ENCODE data around the gene SUB1.
"Not testable (repeated sequence)": the region's sequence is repeated elsewhere in the genome, so short reads cannot be mapped to it uniquely, and the experiment has no call there.

Gene SUB1

DNA sequence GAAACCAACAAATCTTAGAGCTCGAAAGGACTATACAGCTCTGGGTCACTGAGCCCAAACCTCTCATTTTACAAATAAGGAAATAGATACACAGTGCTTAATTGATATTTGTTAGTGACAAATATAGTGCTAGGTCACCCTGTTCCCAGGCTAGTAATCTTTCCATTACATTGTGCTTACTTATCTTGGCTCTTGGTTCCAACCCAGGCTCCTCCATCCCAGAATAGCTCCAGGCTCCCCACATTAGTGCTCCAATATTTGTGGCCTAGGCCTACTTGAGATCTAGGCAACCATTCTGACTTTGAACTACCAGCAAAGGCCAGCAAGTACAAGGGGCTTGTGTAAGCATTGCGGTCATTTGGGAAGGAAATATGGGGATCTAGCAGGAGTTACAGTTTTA is 21.7 kb upstream of the SUB1 start:
- no peak for DNase-seq (ENCODE audit: low read depth in 4 of 4, low spot score in 1 of 4)

DNA sequence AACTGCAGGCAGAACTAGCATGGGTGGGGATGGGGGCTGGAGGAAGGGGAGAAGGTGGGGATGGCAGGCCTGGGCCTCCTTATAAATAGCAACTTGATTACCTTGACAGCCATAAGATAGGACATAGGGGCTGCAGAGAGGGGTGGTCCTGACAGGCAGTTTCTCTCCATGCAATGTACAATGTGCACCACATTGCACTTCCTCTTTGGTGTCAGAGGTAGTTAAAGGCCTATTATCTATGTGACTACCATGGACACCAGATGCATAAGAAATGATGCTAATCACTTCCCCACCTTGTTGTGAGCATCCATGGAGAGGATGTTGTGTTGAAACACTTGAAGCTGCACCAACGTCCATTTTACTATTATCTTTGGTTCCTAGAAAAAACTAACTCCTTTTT is 20.2 kb upstream of the SUB1 start:
- DNase-seq (ENCODE audit: low read depth in 4 of 4, low spot score in 1 of 4): no peak

DNA sequence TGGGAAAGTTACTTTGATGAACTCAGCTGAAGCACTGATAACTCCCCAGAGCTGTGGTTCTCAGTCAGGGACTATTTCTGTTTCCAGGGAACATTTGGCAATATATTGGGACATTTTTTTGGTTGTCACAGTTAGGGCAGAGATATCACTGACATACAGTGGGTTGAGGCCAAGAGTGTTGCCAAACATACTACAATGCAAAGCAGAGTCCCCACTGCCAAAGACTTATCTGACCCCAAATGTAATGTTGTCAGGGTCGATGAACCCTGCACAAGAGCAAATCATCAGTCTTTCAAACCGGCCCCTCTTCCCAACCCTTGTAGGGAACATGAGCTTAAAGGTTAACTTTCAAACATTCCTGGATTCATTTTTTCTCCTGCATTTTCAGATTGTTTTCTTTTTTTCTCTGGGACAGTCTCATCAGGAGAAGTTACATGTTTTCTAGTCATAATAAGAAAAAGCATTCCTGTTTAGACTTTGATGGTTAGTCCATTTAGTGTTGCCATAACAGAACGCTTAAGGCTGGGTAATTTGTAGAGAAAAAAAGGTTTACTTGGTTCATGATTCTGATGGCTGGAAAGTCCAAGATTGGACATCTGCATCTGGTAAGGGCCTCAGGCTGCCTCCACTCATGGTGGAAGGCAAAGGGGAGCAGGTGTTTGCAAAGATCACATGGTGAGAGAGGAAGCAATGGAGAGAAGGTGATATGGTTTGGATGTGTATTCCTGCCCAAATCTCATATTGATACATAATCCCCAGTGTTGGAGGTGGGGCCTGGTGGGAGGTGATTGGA is 18.8 kb upstream of the SUB1 start:
- DNase-seq (ENCODE audit: low read depth in 4 of 4, low spot score in 1 of 4): no peak

DNA sequence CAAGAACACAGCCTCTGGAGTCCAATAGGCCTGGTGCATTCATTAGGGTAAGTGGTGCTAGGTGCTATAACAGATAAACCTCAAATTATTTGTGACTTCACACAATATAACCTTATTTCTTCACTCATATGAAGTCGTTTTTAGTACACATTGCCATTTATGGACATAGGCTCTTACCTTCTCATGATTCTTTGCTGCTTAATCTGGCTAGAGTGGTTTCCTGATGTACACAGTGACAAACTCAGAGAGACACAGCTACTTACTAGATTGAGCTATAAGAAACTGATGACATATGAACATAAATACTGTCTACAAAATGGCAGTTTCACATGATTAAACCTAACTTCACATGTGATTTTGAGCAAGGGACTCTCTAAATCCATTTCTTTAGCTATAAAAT is 14.2 kb upstream of the SUB1 start:
- DNase-seq (ENCODE audit: low read depth in 4 of 4, low spot score in 1 of 4): no peak

DNA sequence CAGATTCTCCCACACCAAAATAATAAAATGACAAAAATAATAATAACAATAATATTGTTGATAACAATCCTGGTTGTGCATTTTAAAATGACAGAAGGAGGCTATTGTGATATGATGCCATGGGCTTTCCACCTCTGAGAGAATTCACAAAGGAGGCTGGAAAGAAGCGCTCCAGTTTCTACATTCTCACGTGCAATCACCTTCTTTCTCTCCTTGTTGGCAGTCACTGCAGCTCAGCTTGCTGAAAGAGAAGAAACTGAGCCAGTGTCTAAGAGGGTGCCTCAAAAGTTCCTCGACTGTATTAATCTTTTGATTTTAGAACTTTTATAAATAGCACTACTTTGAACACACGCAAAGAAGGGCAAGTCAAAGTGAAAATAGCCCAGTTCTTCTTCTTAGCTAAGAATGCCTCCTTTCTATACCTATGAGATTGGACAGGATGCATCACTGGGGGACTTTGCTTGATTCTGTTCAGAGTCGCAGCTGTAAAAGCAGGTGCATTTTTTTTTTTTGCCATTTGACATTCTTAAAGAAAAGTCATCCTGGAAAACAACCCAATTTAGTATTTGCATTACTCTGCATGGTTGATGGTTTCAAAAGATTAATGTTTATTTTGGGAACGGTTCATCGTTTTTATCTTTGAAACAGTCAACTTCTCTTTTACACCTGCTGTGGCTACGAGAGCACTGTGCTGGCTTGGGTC is 12.4 kb upstream of the SUB1 start:
- DNase-seq (ENCODE audit: low read depth in 4 of 4, low spot score in 1 of 4): no peak

DNA sequence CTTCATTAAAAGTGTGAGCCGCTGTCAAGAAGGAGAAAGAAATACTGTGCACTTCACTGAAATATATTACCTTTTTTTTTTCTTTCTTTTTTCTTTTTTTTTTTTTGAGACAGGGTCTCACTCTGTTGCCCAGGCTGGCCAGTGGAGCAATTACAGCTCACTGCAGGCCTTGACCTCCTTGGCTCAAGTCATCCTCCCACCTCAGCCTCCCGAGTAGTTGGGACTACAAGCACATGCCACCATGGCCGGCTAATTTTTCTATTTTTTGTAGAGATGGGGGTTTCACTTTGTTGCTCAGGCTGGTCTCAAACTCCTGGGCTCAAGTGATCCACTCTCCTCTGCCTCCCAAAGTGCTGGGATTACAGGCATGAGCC is 11.9 kb upstream of the SUB1 start:
- DNase-seq (ENCODE audit: low read depth in 4 of 4, low spot score in 1 of 4): not testable (repeated sequence)

DNA sequence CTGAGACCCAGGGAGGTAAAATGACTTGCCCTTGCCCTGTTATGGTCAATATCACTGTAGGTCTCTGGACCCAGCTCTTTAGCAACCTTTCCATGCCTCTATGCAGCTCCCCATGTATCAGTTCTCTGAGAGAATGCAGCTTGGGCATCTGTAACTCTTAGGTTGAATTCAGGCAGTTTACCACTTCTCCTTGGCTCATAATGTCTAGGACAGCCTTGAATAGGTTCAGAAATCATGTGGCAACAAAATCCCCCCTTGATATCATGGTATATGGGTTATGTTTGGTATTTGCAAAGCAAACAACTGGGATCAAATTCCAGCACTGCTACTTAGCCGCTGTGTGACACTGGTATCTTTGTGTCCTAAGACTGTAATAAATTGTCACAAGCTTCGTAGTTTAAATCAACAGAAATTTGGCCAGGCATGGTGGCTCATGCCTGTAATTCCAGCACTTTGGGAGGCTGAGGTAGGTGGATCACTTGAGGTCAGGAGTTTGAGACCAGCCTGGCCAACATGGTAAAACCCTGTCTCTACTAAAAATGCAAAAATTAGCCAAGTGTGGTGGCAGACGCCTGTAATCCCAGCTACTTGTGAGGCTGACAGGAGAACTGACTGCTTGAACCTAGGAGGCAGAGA is 10.7 kb upstream of the SUB1 start:
- DNase-seq (ENCODE audit: low read depth in 4 of 4, low spot score in 1 of 4): no peak

DNA sequence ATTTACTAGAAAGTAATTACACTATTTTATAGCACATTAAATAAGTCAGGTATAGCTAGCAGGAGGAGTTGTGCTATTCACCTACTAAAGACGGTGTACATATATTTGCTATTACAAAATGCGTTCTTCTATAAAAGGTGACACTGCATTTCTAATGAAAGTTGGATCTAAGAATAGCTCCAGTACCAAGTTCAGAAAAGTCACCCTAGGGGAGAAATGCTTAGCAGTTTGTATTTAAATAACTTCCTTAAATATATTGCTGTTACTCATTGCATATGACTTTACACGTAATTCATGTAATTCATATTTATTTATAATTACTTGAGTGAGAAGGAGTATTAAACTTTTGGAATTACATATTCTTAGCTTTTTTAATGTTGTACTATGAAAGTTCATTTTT is 7.0 kb upstream of the SUB1 start:
- no peak for DNase-seq (ENCODE audit: low read depth in 4 of 4, low spot score in 1 of 4)

DNA sequence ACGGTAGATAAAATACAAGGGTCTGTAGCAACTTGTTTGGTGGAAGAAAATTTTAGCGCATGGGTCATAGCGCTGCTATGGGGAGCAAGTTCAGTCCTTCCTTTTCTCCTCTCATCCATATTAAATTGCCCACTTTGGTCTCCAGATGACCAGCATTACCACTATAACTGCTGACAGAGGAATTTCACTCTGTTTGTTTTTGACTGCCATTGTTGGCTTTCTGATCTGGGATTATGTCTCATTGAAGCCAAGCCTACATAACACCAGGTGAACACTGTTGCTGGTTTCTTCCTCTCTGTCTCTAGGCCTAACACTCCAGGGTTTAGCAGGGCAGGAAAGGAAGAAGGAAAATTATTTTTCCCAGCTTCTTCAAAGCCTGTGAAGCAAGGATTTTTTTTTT is 6.6 kb upstream of the SUB1 start:
- no peak for DNase-seq (ENCODE audit: low read depth in 4 of 4, low spot score in 1 of 4)

DNA sequence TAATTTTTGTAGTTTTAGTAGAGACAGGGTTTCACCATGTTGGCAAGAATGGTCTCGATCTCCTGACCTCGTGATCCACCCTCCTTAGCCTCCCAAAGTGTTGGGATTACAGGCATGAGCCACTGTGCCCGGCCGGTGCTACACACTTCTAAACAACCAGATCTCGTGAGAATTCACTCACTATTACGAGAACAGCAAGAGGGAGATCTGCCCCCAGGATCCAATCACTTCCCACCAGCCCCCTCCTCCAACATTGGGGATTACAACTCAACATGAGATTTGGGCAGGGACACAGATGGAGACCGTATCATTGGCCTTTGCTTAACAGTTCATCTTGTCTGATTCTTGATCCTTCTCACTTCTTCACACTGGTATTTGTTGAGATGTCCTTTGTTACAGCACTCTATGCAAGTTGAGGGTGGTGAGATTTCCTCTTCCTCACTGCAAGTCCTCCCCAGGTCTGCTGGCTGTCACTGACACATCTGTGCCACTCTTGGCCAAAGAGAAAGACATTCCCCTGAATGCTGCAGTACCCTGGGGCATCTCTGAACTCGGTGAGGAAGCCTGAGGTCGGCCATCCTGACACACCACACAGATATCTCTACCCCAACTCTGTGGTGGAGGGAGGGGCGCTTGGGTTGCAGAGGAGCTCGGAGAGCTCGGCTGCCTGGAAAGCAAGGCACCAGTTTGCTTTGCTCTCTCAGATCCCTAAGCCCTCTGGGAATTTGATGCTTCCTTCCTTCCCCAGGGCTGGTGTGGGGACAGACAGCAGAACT is 4.2 kb upstream of the SUB1 start:
- DNase-seq (ENCODE audit: low read depth in 4 of 4, low spot score in 1 of 4): no peak

DNA sequence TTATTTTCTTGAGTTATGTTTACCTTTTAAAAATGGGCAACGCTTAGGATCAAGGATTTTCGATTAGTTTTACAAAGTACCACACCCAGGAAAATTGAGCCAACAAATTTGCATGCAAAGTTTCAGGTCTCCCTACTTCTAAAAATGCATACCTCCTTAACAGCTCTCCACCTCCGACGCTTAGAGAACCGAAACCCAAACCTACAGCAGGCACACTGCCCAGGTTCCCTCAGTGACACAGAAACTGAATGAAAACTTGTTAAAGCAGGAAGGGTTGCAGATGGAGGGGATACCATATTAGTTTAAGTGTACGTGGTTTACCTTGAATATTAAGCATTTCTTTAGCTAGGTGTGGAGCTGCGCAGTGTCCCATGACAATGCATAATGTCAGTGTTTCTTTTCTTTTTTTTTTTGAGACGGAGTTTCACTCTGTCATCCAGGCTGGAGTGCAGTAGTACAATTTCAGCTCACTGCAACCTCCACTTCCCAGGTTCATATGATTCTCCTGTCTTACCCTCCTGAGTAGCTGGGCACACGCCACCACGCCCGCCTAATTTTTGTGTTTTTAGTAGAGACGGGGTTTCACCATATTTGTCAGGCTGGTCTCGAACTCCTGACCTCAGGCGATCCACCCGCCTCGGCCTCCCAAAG is 1.6 kb upstream of the SUB1 start:
- DNase-seq (ENCODE audit: low read depth in 4 of 4, low spot score in 1 of 4): no peak

DNA sequence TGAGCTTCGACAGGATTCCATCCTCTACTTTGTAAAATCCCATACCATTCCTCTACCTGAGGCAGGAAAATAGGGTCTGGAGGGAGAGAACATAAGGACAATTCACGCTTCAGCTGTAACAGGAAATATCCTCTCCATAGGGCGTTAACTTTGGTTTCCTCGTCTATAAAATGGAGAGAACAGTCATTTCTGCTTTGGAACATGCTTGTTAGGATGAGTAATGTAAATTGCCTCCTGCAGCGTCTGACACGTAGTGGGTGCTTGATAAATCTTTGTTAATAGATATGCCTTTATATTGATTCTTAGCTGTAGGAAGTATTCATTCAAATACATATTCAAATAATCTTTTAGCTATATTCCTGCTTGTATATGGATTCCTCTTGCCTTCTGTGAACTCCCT is 711 bp upstream of the SUB1 start:
- DNase-seq (ENCODE audit: low read depth in 4 of 4, low spot score in 1 of 4): no peak

DNA sequence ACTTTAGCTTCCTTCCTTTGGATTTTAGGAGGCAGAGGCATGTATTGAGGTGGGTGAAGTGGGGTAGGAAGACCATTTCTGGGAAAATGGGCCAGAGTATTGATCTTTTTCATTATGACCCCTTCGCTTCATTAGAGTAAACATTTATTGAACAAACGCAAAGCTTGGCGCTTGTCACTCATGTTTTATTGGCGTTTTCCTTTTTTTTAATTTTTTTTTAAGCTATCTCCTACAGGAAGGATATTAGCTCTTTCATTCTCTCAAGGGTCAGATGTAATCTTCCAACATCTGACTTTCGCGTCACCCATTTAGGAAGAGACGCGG is 273 bp upstream of the SUB1 start:
- no peak for DNase-seq (ENCODE audit: low read depth in 4 of 4, low spot score in 1 of 4)

DNA sequence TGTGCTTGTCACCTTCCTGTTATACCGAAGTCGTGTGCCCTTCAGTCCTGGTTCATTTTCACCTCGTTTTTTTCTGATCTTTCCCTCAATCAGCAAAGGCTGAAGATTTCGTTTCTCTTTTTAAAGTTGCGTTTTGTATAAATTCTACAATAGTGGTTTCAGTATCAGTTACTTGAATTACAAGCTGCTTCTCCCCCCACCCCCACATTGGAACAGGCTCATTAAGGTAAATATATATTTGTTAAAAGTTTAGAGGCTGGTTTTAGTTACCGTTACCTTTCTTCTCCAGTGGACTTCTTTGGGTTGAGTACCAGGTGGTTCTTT is 881 bp downstream of the SUB1 start:
- peak in 1 of 4 experiments; percentile 13 for DNase-seq (ENCODE audit: low read depth in 4 of 4, low spot score in 1 of 4)

DNA sequence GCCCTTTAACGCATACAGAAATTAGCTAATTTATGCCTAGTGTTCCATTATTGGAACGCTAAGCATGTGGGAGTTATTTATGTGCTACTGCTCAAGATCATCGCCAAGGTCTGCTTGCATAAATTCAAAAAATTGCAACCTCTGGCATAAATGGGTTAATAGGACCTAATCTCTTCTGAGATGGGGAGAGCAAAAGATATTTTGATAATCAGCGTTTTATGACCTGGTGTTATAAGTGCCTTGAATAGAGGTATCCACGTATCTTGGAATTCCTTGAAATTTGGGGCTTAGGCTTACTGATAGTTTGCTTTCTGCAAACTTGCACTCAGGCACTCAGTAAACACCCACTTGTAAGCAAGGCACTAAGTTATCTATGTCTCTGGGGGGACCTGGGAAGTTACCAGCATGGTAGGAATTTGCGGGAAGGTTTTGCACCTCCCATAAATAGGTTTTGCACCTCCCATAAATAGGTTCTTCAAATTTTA is 1.8 kb downstream of the SUB1 start:
- DNase-seq (ENCODE audit: low read depth in 4 of 4, low spot score in 1 of 4): no peak

DNA sequence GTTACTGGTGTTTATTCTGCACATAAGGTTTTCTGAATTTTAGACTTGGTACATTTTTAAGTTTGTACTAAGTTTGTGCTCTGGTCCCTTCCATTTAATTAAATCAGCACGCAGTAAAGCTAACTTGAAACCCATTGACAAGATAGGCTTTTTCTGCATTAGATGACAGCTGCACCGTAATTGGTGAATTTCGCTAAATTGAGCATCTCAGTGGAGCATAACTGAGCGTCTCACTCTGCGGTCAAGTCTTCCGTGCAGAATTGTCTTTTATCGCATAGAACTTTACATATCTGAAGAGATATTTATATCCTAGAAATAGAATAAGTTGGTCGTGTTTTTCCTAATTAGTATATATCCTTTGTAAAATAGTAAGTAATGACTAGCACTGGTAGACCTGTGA is 4.1 kb downstream of the SUB1 start:
- no peak for DNase-seq (ENCODE audit: low read depth in 4 of 4, low spot score in 1 of 4)

DNA sequence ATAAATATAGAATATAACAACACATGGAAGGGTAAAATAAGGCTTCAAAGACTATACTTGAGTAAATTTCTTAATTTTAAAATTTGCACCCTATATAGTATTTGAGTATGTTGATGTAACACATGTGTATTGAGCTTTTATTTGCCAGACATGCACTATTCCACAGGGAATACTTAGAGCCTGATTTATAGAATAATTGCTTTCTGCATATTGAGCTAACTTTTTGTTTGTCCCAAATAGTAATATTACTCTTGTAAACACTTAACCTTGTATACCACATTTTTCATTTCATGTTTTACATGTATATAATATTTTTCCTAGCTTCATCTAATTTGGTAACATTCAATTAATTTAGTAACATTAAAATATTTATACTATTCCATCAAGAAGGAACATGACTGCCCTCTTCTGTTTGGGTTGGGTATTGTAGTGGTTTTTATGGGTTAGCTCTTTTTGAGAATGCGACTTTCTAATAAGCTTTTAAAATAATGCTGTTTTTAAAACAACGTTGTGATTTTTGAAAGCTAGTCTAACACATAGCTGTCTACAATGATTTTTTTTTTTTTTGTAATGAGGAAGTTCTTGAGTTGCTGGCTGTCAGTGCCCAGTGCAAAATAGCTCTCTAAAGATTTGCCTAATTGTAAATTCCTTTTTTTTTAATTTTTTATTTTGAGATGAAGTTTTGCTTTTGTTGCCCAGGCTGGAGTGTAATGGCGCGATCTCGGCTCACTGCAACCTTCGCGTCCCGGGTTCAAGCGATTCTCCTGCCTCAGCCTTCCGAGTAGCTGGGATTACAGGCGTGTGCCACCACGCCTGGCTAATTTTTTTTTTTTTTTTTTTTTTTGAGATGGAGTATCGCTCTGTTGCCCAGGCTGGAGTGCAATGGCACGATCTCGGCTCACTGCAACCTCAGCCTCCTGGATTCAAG is 4.8 kb downstream of the SUB1 start:
- DNase-seq (ENCODE audit: low read depth in 4 of 4, low spot score in 1 of 4): peak in 2 of 4 experiments; percentile 8 to 28

DNA sequence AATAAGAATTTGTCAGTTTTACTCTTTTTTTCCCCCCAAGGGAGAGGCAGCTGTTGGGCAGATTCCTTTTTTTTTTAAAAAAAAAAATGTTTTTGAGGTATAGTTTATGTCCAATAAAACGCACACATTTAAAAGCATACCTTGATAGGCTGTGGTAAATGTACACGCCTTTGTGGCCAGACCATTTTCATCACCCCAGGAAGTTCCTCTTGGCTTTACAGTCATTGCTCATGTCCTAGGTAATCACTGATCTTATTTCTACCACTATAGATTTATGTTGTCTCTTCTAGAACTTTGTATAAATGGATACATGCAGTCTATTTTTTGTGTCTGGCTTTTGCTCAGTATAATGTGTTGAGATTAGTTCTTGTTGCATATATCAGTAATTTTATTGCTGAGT is 9.8 kb downstream of the SUB1 start:
- no peak for DNase-seq (ENCODE audit: low read depth in 4 of 4, low spot score in 1 of 4)

DNA sequence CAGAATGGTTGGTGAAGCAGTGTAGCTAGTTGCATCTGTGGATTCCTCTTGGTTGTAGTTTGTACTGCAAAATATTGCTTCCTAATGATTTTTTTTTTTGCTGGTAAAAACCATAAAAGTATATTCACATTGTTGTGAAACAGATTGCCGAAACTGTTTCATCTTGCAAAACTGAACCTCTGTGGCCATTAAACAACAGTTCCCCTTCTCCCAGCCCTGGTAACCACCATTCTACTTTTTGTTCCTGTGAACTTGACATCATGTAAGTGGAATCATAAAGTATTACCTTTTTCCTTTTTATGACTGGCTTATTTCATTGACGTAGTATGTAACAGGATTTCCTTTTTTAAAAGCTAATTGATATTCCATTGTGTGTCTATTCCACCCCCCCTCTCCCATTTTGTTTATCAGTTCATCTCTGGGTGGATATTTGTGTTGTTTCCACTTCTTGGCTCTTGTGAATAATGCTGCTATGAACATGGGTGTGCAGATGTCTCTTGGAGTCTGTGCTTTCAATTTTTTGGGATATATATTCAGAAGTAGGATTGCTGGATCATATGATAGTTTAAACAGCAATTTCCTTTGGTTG is 11.8 kb downstream of the SUB1 start:
- no peak for DNase-seq (ENCODE audit: low read depth in 4 of 4, low spot score in 1 of 4)

All from stimulated activated CD4-positive, alpha-beta T cell treated with anti-CD3 and anti-CD28 coated beads, Interleukin-1b, Interleukin-23, amount 100 ng/mL, for 24 hours (primary cell).